EH (cell line): ENCODE results near the gene TMEM167B.
"Not testable (repeated sequence)": the region's sequence is repeated elsewhere in the genome, so short reads cannot be mapped to it uniquely, and the experiment has no call there.

Experiments
- DNase-seq: peaks from one replicate; pipeline ENCODE4 v3.0.0-alpha.2; 2015; ENCODE audit warnings: low read depth

Gene TMEM167B

GRCh38 chr1:109090196-109091077 is at the start of gene TMEM167B:
Gene TMEM167B (plus strand): TSS chr1:109090764. CDS start chr1:109090873, 109 bp downstream.
- peak; percentile 94 for DNase-seq

- DNase-seq, result peak; percentile 32
Measured at GRCh38 chr1:109040989-109041620, 49.5 kb upstream of the TMEM167B start.

DNA sequence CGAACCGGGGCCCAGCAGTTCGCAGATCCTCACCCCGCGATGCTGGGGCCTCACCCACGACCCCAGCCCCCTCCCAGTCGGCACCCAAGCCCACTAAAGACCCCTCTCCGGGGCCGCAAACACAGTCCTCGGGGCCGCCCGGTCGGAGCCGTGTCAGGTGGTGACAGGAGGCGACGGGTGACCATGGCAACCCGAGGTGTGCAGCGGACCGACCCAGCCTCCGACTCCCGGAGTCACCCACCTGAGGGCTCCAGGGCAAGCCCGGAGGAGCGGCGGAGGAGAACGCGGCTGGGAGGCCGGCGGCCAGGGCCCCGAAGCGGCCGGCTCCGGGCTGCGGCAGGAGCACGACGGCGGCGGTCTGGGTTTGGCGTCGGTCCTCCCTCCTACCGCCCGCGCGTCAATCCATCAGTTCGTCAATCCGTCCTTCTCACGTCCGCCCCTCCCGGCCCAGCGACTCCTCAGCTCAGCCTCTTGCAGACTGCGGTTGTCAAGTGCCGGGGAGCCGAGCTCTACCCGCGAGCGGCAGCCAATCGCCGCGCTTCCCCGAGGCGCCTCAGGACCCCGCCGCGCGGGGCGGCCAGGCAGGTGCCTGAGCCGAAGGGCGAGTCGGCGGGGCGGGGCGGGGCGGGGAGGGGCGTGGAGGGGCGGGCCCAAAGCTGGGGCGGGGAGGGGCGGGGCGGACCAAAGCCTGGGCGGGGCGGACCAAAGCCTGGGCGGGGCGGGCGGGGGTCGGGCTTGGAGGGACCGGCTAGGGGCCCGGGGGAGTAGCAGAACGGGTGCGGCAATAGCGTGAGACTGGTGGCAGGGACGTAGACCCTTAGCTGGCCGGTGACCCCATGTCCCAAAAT is 48.7 kb upstream of the TMEM167B start, which contains the start of gene WDR47:
TSS of gene WDR47 (minus strand) at position 482 of the 848 bp plus-strand sequence. CDS start 18,590 bp downstream, outside the sequence.
- peak; percentile 96 for DNase-seq

- DNase-seq, result no peak
Measured at GRCh38 chr1:109045595-109045994, 45.0 kb upstream of the TMEM167B start.

DNA sequence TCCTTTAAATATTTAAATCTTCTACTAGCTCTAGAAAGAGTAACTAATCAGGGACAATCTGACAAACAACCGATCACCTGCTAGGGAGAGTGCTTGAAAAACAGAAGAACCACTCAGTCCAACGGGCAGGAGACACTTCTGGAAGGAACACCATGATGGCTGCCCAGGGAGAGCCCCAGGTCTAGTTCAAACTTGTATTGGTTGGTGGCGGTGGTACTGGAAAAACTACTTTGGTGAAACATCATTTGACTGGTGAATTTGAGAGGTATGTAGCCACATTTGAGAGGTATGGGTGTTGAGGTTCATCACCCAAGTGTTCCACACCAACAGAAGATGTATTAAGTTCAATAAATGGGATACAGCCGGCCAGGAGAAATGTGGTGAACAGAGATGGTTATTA is 43.9 kb upstream of the TMEM167B start:
- DNase-seq, result no peak

- no peak for DNase-seq
Measured at GRCh38 chr1:109047339-109047738, 43.2 kb upstream of the TMEM167B start.

DNA sequence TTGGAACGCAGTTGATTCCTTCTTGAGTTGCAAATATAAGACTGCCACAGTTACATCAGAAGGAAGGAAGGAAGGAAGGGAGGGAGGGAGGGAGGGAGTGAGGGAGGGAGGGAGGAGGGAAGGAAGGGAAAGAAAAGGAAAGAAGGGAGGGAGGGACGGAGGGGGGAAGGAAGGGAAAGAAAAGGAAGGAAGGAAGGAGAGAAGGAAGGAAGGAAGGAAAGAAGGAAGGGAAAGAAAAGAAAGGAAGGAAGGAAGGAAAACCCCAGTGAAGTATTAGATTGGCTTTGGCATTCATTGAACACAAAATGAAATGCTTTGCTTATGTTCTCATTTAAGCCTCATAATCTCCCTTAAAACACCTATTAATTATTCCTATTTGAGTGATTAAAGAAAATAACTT is 42.2 kb upstream of the TMEM167B start:
- DNase-seq, result no peak

- no peak for DNase-seq
Measured at GRCh38 chr1:109050228-109050995, 40.2 kb upstream of the TMEM167B start.

GRCh38 chr1:109052145-109052544 is 38.4 kb upstream of the TMEM167B start:
- not testable (repeated sequence) for DNase-seq

DNA sequence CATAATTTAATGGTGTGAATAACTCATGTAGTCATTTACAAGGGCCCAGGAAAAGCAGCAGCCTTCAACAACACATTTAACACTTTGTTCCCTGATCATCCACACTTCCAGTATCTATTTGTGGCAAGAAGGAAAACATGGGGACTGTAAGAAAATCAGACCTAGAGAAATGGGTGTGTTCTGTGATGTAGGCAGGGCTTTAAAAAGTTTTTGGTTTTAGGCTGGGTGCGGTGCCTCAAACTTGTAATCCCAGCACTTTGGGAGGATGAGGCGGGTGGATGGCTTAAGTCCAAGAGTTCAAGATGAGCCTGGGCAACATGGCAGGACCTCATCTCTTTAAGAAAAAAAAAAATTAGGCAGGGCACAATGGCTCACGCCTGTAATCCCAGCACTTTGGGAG is 34.5 kb upstream of the TMEM167B start:
- no peak for DNase-seq

DNA sequence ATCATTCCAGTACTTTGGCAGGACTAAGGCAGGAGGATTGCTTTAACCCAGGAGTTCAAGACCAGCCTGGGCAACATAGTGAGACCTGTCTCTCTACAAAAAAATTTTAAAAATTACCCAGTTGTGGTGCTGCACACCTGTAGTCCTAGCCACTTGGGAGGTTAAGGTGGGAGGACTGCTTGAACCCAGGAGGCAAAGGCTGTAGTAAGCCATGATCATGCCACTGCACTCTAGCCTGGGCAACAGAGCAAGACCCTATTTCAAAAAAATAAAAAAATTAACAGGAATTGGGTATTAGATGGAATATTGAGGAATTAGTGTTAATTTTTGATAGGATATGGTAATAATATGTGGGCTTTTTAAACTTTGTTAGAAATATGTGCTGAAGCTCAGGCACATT is 31.5 kb upstream of the TMEM167B start:
- no peak for DNase-seq

DNA sequence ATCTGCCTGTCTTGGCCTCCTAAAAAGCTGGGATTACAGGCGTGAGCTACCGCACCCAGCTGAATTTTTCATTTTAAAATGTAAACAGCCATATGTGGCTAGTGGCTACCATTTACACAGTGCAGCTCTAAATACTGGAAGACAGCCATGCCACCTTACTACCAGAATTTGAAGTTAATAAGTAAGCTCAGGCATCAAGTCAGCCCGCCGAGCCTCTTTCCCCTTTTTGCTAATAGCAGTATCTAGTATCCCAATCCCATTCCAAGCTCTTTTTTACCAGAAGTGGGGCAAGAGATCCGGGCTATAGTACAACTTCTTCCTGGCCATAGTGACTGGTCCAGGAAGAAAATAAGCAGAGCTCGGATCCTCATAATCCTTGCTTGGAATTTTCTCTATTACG is 29.9 kb upstream of the TMEM167B start:
- DNase-seq, result no peak

GRCh38 chr1:109061183-109061582 is 29.4 kb upstream of the TMEM167B start:
- no peak for DNase-seq

GRCh38 chr1:109065137-109065536 is 25.4 kb upstream of the TMEM167B start:
- no peak for DNase-seq

GRCh38 chr1:109067883-109068282 is 22.7 kb upstream of the TMEM167B start:
- DNase-seq, result no peak

- no peak for DNase-seq
Measured at GRCh38 chr1:109069294-109069693, 21.3 kb upstream of the TMEM167B start.

DNA sequence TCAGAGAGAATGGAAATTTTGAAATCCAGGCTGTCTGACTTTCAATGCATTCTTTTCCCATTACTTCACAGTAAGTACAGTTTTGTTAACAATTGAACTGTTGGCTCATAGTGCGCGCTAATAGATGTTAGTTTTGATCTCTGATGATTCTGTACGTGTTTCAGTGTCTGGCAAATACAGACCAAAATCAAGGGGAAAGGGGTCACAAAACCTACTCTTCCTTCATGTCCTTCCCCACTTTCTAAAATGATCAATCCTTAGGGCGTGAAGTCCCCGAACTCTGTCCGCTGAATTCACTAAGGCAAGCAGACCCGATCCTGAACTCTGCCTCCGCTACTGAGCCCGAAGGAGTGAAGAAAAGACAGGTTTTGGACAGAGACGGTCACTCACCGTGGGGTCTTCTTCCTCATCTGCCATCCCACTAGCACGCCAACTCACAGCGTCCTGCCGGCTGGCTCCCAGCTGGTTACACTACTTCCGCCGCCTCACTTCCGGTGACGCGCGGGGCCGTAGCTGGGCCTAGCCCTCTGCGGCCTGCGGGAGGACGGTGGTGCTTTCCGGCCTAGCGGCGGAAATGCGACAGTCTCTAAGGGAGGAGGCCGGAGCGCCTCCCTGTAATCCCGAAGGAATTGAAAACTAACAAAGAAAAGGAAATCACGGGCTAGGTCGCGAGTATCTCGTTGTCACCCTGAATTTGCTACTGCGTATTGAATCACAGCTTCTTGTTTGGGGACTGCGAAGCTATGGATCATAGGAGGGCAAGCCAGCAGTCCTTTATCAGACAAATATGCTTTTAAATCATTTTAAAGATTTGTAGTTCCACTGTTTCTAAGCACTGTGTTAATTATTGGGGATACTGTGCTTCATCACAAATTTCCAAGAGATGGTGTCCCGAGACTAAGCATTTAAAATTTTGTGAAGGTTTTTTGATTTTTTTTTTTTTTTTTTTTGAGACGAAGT is 14.8 kb upstream of the TMEM167B start, which contains the start of gene TAF13:
TSS of gene TAF13 (minus strand) at position 473 of the 960 bp plus-strand sequence. CDS start at position 417, 56 bp downstream.
- DNase-seq, result peak; percentile 97

- DNase-seq, result no peak
Measured at GRCh38 chr1:109078317-109078716, 12.2 kb upstream of the TMEM167B start.

GRCh38 chr1:109079240-109079622 is 11.3 kb upstream of the TMEM167B start:
- DNase-seq, result no peak

DNA sequence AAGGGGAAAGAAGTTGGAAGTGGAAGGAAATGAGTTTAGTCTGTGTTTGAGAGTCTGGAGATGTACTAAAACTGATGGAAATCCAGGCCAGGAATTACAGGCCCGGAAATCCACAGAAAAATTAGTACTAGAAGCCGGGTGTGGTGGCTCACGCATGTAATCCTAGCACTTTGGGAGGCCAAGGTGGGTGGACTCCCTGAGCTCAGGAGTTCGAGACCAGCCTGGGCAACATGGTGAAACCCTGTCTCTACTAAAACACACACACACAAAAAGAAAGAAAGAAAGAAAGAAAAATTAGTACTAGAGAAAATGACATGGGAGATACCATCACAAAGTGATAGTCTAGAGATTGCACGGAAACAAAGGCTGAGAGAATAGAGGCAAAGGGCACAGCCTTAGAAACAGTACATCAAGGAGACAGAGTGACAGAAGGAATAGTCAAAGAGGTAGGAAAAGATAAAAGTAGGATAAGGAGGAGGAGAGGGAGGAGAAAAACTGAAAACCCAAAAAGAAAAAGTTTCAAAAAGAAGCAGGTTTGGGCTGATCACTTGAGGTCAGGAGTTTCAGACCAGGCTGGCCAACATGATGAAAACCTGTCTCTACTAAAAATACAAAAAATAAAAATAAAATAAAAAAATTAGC is 10.0 kb upstream of the TMEM167B start:
- DNase-seq, result no peak
